ENCODE results near the gene CIROP.

CIROP gene

DNA sequence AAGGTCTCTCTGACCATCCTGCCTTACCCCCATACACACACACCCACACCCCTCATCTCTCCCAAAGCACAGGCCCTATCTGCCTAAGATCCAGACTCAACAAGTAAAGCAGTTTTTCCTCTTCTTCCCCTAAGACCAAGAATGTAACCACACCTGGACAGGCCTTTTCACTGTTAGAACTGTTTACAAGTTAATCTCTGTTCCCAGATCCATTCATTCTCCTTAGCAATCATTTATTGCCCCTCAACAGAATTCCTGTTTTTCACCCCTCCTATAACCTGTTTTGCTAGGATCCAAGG, 1.9 kb upstream of the CIROP start:
- H3K27me3 ChIP-seq (ENCODE audit: insufficient read depth, poor library complexity, severe bottlenecking) = no peaks in the 10 kb centered on the region

GRCh38 chr14:23105348-23105824, 597 bp upstream of the CIROP start:
- H3K27ac ChIP-seq (ENCODE audit: poor library complexity, severe bottlenecking) = no peak overlapping the region
- no peak for TF ChIP-seq CTCF (IDR thresholded peaks at IDR 0.05; ENCODE audit: poor library complexity, severe bottlenecking)

More for the DNA sequence above, 1.9 kb upstream of the CIROP start:
- H3K36me3 ChIP-seq (ENCODE audit: low read depth) = no peaks in the 10 kb centered on the region
- H3K4me3 ChIP-seq (ENCODE audit: severe bottlenecking) = no peak overlapping the region
- no peaks in the 10 kb centered on the region for H3K4me1 ChIP-seq (ENCODE audit: insufficient read depth, poor library complexity, severe bottlenecking)
- TF ChIP-seq CTCF (IDR thresholded peaks at IDR 0.05; ENCODE audit: poor library complexity, severe bottlenecking) = no peak
- H3K27ac ChIP-seq (ENCODE audit: poor library complexity, severe bottlenecking) = no peak overlapping the region
- ATAC-seq (ENCODE audit: low read depth) = no peak
- H3K9me3 ChIP-seq (ENCODE audit: severe bottlenecking) = no peaks in the 10 kb centered on the region
- DNase-seq (ENCODE audit: low spot score) = no peak

GRCh38 chr14:23104070-23104590, 659 bp downstream of the CIROP start:
- H3K36me3 ChIP-seq (ENCODE audit: low read depth) = peaks cover 2% of the 10 kb centered on the region
- no peak for TF ChIP-seq CTCF (IDR thresholded peaks at IDR 0.05; ENCODE audit: poor library complexity, severe bottlenecking)
- ATAC-seq (ENCODE audit: low read depth) (no peak), DNase-seq (ENCODE audit: low spot score) (no peak)
- no peak overlapping the region for H3K4me3 ChIP-seq (ENCODE audit: severe bottlenecking)
- H3K27me3 ChIP-seq (ENCODE audit: insufficient read depth, poor library complexity, severe bottlenecking) = no peaks in the 10 kb centered on the region
- H3K9me3 ChIP-seq (ENCODE audit: severe bottlenecking) = no peaks in the 10 kb centered on the region
- no peaks in the 10 kb centered on the region for H3K4me1 ChIP-seq (ENCODE audit: insufficient read depth, poor library complexity, severe bottlenecking)
- H3K27ac ChIP-seq (ENCODE audit: poor library complexity, severe bottlenecking) = no peak overlapping the region

More at GRCh38 chr14:23105348-23105824, 597 bp upstream of the CIROP start:
- no peaks in the 10 kb centered on the region for H3K9me3 ChIP-seq (ENCODE audit: severe bottlenecking)
- ATAC-seq (ENCODE audit: low read depth) (no peak), DNase-seq (ENCODE audit: low spot score) (no peak)
- no peaks in the 10 kb centered on the region for H3K36me3 ChIP-seq (ENCODE audit: low read depth)
- H3K4me3 ChIP-seq (ENCODE audit: severe bottlenecking) = no peak overlapping the region
- H3K4me1 ChIP-seq (ENCODE audit: insufficient read depth, poor library complexity, severe bottlenecking) = no peaks in the 10 kb centered on the region
- no peaks in the 10 kb centered on the region for H3K27me3 ChIP-seq (ENCODE audit: insufficient read depth, poor library complexity, severe bottlenecking)

GRCh38 chr14:23103581-23103980, 1.2 kb downstream of the CIROP start:
- TF ChIP-seq CTCF (IDR thresholded peaks at IDR 0.05; ENCODE audit: poor library complexity, severe bottlenecking) = no peak
- H3K27ac ChIP-seq (ENCODE audit: poor library complexity, severe bottlenecking) = no peak overlapping the region
- no peaks in the 10 kb centered on the region for H3K27me3 ChIP-seq (ENCODE audit: insufficient read depth, poor library complexity, severe bottlenecking)
- ATAC-seq (ENCODE audit: low read depth) (no peak), DNase-seq (ENCODE audit: low spot score) (no peak)
- no peak overlapping the region for H3K4me3 ChIP-seq (ENCODE audit: severe bottlenecking)
- H3K36me3 ChIP-seq (ENCODE audit: low read depth) = peaks cover 7% of the 10 kb centered on the region
- H3K9me3 ChIP-seq (ENCODE audit: severe bottlenecking) = no peaks in the 10 kb centered on the region
- no peaks in the 10 kb centered on the region for H3K4me1 ChIP-seq (ENCODE audit: insufficient read depth, poor library complexity, severe bottlenecking)

DNA sequence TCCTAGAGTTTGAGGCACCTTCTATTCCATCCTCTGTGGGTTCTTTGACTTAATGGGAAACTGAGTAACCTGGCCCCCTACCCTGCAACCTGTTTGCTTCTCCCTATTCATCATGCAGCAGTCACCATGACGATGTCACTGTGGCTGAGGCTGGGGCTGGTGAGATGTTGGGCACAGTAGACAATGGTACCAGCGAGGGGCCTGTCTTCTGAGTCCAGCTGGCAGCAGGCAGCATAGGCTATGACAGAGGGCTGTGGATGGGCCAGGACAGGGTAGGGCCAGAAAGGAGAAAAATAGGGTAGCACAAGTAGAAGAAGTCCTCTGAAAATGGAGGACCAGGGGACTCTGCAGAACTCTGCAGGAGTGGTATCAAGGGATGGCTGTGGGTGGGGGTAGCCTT, 2.0 kb downstream of the CIROP start:
- TF ChIP-seq CTCF (IDR thresholded peaks at IDR 0.05; ENCODE audit: poor library complexity, severe bottlenecking) = no peak
- no peak overlapping the region for H3K27ac ChIP-seq (ENCODE audit: poor library complexity, severe bottlenecking)
- peaks cover 15% of the 10 kb centered on the region for H3K36me3 ChIP-seq (ENCODE audit: low read depth)
- H3K27me3 ChIP-seq (ENCODE audit: insufficient read depth, poor library complexity, severe bottlenecking) = no peaks in the 10 kb centered on the region
- H3K4me1 ChIP-seq (ENCODE audit: insufficient read depth, poor library complexity, severe bottlenecking) = no peaks in the 10 kb centered on the region
- H3K4me3 ChIP-seq (ENCODE audit: severe bottlenecking) = no peak overlapping the region
- ATAC-seq (ENCODE audit: low read depth) (no peak), DNase-seq (ENCODE audit: low spot score) (no peak)
- no peaks in the 10 kb centered on the region for H3K9me3 ChIP-seq (ENCODE audit: severe bottlenecking)
